Muscle layer of duodenum (tissue), 2 donors: ENCODE measurements around the gene MORC1.

Experiments used
- H3K27ac ChIP-seq: one replicate; pipeline ENCODE4 v1.7.0; 2013; ENCODE audit warnings: mild to moderate bottlenecking, low read length
- H3K27me3 ChIP-seq: one replicate; pipeline ENCODE4 v1.7.0; 2013; ENCODE audit warnings: low read depth, mild to moderate bottlenecking, control low read depth, low read length
- H3K36me3 ChIP-seq, 2 donors: one replicate each; pipeline ENCODE4 v1.7.0; 2013; ENCODE audit warnings: low read length in 2 of 2, control low read depth in 1 of 2, mild to moderate bottlenecking in 1 of 2; ENCODE audit not compliant: insufficient read depth in 2 of 2, control insufficient read depth in 1 of 2
- H3K4me1 ChIP-seq, 2 donors: one replicate each; pipeline ENCODE4 v1.7.0; 2013; ENCODE audit warnings: low read length in 2 of 2, mild to moderate bottlenecking in 2 of 2, control low read depth in 1 of 2, moderate library complexity in 1 of 2; ENCODE audit not compliant: insufficient read depth in 2 of 2, control insufficient read depth in 1 of 2
- H3K4me3 ChIP-seq, 2 donors: one replicate each; pipeline ENCODE4 v1.7.0; 2013; ENCODE audit warnings: low read length in 2 of 2, low read depth in 1 of 2, mild to moderate bottlenecking in 1 of 2
- H3K9me3 ChIP-seq, 2 donors: one replicate each; pipeline ENCODE4 v1.7.0; 2013; ENCODE audit warnings: low read length in 2 of 2, control low read depth in 1 of 2, mild to moderate bottlenecking in 1 of 2; ENCODE audit not compliant: control insufficient read depth in 1 of 2
- donor health status: healthy.

Gene MORC1

GRCh38 chr3:109025896-109026295, 92.0 kb downstream of the MORC1 start:
- Histone ChIP-seq H3K36me3 (no peaks in the 10 kb centered on the region), H3K27me3 (no peaks in the 10 kb centered on the region), H3K4me3 (no peak overlapping the region), H3K27ac (no peak overlapping the region), H3K9me3 (no peaks in the 10 kb centered on the region), H3K4me1 (no peaks in the 10 kb centered on the region)

GRCh38 chr3:109023656-109024254, 94.2 kb downstream of the MORC1 start:
- no peak overlapping the region for H3K27ac ChIP-seq
- H3K9me3 ChIP-seq, result no peaks in the 10 kb centered on the region

GRCh38 chr3:109023167-109023566, 94.8 kb downstream of the MORC1 start:
- Histone ChIP-seq H3K27me3 (no peaks in the 10 kb centered on the region), H3K36me3 (no peaks in the 10 kb centered on the region), H3K4me1 (no peaks in the 10 kb centered on the region), H3K27ac (no peak overlapping the region), H3K9me3 (no peaks in the 10 kb centered on the region), H3K4me3 (no peak overlapping the region)

More at GRCh38 chr3:109023656-109024254, 94.2 kb downstream of the MORC1 start:
- H3K27me3 ChIP-seq, result no peaks in the 10 kb centered on the region
- no peak overlapping the region for H3K4me3 ChIP-seq
- no peaks in the 10 kb centered on the region for H3K4me1 ChIP-seq
- no peaks in the 10 kb centered on the region for H3K36me3 ChIP-seq

- Histone ChIP-seq H3K27ac (no peak overlapping the region), H3K27me3 (no peaks in the 10 kb centered on the region), H3K36me3 (no peaks in the 10 kb centered on the region), H3K9me3 (no peaks in the 10 kb centered on the region), H3K4me3 (no peak overlapping the region), H3K4me1 (no peaks in the 10 kb centered on the region)
Measured at GRCh38 chr3:109021556-109021955, 96.4 kb downstream of the MORC1 start.

GRCh38 chr3:109018828-109019227, 99.1 kb downstream of the MORC1 start:
- H3K4me3 ChIP-seq, result no peak overlapping the region
- no peaks in the 10 kb centered on the region for H3K4me1 ChIP-seq
- no peaks in the 10 kb centered on the region for H3K36me3 ChIP-seq
- H3K27ac ChIP-seq, result no peak overlapping the region
- H3K27me3 ChIP-seq, result no peaks in the 10 kb centered on the region
- H3K9me3 ChIP-seq, result no peaks in the 10 kb centered on the region

GRCh38 chr3:109005443-109005842, 112.5 kb downstream of the MORC1 start:
- Histone ChIP-seq H3K9me3 (no peaks in the 10 kb centered on the region), H3K27ac (no peak overlapping the region), H3K27me3 (no peaks in the 10 kb centered on the region), H3K36me3 (no peaks in the 10 kb centered on the region), H3K4me1 (no peaks in the 10 kb centered on the region), H3K4me3 (no peak overlapping the region)

- Histone ChIP-seq H3K9me3 (no peaks in the 10 kb centered on the region), H3K36me3 (no peaks in the 10 kb centered on the region), H3K4me1 (no peaks in the 10 kb centered on the region), H3K4me3 (no peak overlapping the region), H3K27ac (no peak overlapping the region), H3K27me3 (no peaks in the 10 kb centered on the region)
Measured at GRCh38 chr3:108998436-108998835, 119.5 kb downstream of the MORC1 start.

GRCh38 chr3:108985844-108986243, 132.1 kb downstream of the MORC1 start:
- H3K36me3 ChIP-seq, result no peaks in the 10 kb centered on the region
- H3K27ac ChIP-seq, result no peak overlapping the region
- H3K9me3 ChIP-seq, result no peaks in the 10 kb centered on the region
- no peaks in the 10 kb centered on the region for H3K4me1 ChIP-seq
- H3K4me3 ChIP-seq, result no peak overlapping the region
- H3K27me3 ChIP-seq, result no peaks in the 10 kb centered on the region

GRCh38 chr3:108983051-108983450, 134.9 kb downstream of the MORC1 start:
- Histone ChIP-seq H3K4me3 (no peak overlapping the region), H3K4me1 (no peaks in the 10 kb centered on the region), H3K9me3 (no peaks in the 10 kb centered on the region), H3K36me3 (no peaks in the 10 kb centered on the region), H3K27me3 (no peaks in the 10 kb centered on the region), H3K27ac (no peak overlapping the region)

GRCh38 chr3:108976058-108976457, 141.9 kb downstream of the MORC1 start:
- H3K27ac ChIP-seq, result no peak overlapping the region
- H3K4me1 ChIP-seq, result no peaks in the 10 kb centered on the region
- no peaks in the 10 kb centered on the region for H3K9me3 ChIP-seq
- H3K4me3 ChIP-seq, result no peak overlapping the region
- no peaks in the 10 kb centered on the region for H3K36me3 ChIP-seq
- no peaks in the 10 kb centered on the region for H3K27me3 ChIP-seq

GRCh38 chr3:108973019-108973418, 144.9 kb downstream of the MORC1 start:
- Histone ChIP-seq H3K4me3 (no peak overlapping the region), H3K4me1 (no peaks in the 10 kb centered on the region), H3K27me3 (no peaks in the 10 kb centered on the region), H3K36me3 (no peaks in the 10 kb centered on the region), H3K27ac (no peak overlapping the region), H3K9me3 (no peaks in the 10 kb centered on the region)

- H3K36me3 ChIP-seq, result no peaks in the 10 kb centered on the region
- H3K4me1 ChIP-seq, result no peaks in the 10 kb centered on the region
- no peak overlapping the region for H3K4me3 ChIP-seq
- H3K27me3 ChIP-seq, result no peaks in the 10 kb centered on the region
- no peak overlapping the region for H3K27ac ChIP-seq
- no peaks in the 10 kb centered on the region for H3K9me3 ChIP-seq
Measured at GRCh38 chr3:108972482-108972881, 145.5 kb downstream of the MORC1 start.
